HG03108 (cell line): ENCODE data around the gene IPP.
"Not testable (repeated sequence)": the region's sequence is repeated elsewhere in the genome, so short reads cannot be mapped to it uniquely, and the experiment has no call there.

ENCODE experiments used
- ATAC-seq: cut with Tn5 transposase; IDR thresholded peaks from one replicate; pipeline ENCODE4 v1.9.1; 2021; ENCODE audit warnings: moderate library complexity; ENCODE audit not compliant: unreplicated experiment

Gene IPP

GRCh38 chr1:45685308-45686014, 65.0 kb downstream of the IPP start:
- ATAC-seq, result no peak

- ATAC-seq, result no peak
These were observed 66.1 kb downstream of the IPP start for GRCh38 chr1:45684402-45684801.

- no peak for ATAC-seq
These were observed 67.5 kb downstream of the IPP start for GRCh38 chr1:45682942-45683341.

DNA sequence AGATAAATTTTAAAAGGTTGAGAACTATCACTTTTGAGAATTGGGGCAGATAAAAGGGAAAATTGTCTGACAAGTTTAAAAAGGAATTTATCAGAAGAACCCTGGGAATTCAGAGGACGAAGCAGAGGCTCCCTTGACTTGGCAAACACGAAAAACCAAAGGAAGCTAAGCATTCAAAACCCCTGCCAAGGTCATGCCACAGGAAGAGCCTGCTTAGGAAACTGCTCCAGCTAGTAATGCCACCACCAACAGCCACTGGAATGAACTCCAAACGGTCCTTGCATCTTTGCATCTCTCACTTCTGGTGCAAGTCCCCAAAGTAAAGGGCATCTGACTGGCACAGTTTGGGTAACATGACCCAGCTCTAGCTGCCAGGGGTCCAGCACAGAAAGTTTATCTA, 71.3 kb downstream of the IPP start:
- ATAC-seq, result no peak

GRCh38 chr1:45678489-45678888, 72.0 kb downstream of the IPP start:
- ATAC-seq, result no peak

- no peak for ATAC-seq
These were observed 72.7 kb downstream of the IPP start for GRCh38 chr1:45677751-45678245.

GRCh38 chr1:45676553-45676952, 73.9 kb downstream of the IPP start:
- not testable (repeated sequence) for ATAC-seq

- ATAC-seq, result no peak
These were observed 76.0 kb downstream of the IPP start for GRCh38 chr1:45674478-45674877.

DNA sequence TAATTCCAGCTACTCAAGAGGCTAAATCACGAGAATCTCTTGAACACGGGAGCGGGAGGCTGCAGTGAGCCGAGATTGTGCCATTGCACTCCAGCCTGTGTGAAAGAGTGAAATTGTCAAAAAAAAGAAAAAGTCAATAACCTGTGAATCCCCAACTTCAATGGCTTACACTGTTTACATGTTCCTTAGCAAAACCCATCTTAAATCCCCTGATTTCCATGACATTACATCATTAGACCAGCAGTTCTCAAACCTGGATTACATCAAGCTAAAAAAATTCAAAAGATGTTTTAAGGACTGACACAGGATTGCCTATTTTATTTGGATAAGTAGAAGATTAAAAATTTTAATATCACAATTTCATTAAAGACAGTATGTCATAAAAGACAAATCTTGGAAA, 76.5 kb downstream of the IPP start:
- ATAC-seq, result no peak

GRCh38 chr1:45669859-45670655, 80.4 kb downstream of the IPP start:
- ATAC-seq, result no peak

- no peak for ATAC-seq
These were observed 81.1 kb downstream of the IPP start for GRCh38 chr1:45669379-45669778.

DNA sequence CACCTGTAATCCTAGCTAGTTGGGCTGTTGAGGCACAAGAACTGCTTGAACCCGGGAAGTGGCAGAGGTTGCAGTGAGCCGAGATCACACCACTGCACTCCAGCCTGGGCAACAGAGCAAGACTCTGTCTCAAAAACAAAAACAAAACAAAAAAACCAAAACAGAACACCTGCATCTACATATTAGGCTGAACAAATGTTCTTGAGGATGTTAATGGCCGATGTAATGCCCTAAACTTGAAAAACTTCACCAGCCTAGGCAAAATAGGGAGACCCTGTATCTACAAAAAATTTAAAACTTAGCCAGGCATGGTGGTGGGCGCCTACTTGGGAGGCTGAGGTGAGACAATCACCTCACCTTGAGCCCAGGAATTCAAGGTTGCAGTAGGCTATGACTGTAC, 81.9 kb downstream of the IPP start:
- ATAC-seq, result no peak

- no peak for ATAC-seq
These were observed 82.9 kb downstream of the IPP start for GRCh38 chr1:45667321-45668111.

GRCh38 chr1:45666836-45667235, 83.6 kb downstream of the IPP start:
- ATAC-seq, result no peak

DNA sequence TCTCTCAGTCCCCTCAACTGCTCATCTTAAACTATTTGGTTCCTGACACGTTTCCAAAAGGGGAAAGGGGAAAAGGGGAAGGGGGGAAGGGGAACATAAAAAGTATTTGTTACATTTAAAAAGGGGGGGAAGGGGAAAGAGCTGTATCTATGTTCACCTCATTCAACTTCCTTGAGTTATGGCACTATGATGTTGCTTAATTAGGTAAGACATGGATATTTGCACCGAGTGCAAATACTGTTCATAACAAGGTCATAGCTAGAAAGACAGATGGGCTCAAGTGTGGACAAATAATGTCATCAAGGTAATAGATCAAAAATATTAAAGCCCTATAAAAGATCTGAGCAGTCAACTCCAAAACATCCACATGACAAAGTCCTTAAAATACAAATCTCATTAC, 90.1 kb downstream of the IPP start:
- no peak for ATAC-seq

- no peak for ATAC-seq
These were observed 91.2 kb downstream of the IPP start for GRCh38 chr1:45659222-45659621.

DNA sequence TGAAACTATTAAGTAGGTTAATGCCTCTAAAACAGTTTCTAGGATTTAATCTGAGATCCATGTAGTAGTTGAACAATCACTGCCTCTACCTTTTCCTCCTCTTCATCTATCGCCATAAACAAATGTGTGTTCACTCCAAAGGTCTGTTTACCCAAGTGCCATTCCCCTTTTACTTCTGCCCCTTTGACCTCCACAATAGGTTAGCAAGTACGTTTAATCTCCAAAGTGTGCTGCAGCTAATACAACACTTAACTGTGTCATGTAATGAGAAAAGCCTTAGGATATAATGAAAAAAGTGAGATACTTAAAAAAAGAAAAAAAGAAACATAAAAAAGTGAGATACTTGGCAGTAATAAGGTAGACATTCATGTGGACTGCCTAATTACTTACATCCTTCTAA, 92.3 kb downstream of the IPP start:
- ATAC-seq, result no peak

- no peak for ATAC-seq
These were observed 93.8 kb downstream of the IPP start for GRCh38 chr1:45656573-45657226.

- no peak for ATAC-seq
These were observed 95.7 kb downstream of the IPP start for GRCh38 chr1:45654540-45655280.
